ENCODE data around the gene PROB1. TPM values are rescaled to one million over a fixed set of nuclear protein-coding genes. Genes with fewer than 3 reads are reported as not detected.

Gene PROB1
- total RNA-seq, 1 donor from 2014 or later: 2.2 TPM

DNA sequence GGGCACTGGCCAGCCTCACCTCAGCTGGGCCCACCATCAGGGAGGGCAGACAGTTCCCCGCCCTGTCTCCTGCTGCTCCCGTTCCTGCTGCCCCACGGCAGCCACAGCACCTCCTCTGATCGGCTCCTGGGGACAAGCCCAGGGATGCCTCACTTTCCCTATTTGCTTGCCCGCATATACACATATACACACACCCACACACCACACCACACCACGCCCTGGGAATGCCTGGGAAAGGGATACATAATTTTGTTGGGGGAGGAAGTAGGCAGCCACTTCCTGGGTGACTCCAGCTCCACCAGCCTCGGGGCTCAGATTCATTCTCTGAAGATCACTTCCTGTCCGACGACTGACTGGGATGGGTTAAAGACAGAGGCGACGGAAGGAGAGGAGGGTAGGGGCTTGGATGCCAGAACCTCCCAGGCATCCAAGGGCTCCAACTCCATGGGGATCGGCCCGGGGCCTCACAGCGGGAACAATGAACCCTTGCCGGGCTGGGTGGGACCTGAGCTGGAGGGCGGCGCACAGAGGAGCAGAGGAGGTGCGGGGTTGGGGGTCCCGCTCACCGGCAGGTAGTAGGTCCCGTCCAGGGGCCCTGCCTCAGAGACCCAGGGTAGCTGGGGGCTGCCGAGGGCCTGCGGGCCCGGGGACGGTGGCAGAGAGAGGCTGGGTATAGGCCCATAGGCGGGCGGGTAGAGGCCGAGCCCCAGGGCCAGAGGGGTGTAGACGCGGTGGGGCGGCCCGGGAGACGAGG lies 3.2 kb downstream of the PROB1 start:
- H3K27ac Mint-ChIP-seq: peak overlapping the region; percentile 29
- no peaks in the 10 kb centered on the region for H3K9me3 Mint-ChIP-seq (ENCODE audit: low read depth)
- peaks cover 4% of the 10 kb centered on the region for H3K4me1 Mint-ChIP-seq (ENCODE audit: low read depth)
- TF ChIP-seq, protein P1, sequence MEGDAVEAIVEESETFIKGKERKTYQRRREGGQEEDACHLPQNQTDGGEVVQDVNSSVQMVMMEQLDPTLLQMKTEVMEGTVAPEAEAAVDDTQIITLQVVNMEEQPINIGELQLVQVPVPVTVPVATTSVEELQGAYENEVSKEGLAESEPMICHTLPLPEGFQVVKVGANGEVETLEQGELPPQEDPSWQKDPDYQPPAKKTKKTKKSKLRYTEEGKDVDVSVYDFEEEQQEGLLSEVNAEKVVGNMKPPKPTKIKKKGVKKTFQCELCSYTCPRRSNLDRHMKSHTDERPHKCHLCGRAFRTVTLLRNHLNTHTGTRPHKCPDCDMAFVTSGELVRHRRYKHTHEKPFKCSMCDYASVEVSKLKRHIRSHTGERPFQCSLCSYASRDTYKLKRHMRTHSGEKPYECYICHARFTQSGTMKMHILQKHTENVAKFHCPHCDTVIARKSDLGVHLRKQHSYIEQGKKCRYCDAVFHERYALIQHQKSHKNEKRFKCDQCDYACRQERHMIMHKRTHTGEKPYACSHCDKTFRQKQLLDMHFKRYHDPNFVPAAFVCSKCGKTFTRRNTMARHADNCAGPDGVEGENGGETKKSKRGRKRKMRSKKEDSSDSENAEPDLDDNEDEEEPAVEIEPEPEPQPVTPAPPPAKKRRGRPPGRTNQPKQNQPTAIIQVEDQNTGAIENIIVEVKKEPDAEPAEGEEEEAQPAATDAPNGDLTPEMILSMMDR (IDR thresholded peaks at IDR 0.05; ENCODE audit: unreplicated experiment): no peak
- H3K27me3 Mint-ChIP-seq: peaks cover 42% of the 10 kb centered on the region
- H3K4me3 Mint-ChIP-seq (ENCODE audit: low read depth): no peak overlapping the region
- H3K36me3 Mint-ChIP-seq (ENCODE audit: insufficient read depth): no peaks in the 10 kb centered on the region
- DNase-seq (ENCODE audit: low spot score, unreplicated experiment): no peak

DNA sequence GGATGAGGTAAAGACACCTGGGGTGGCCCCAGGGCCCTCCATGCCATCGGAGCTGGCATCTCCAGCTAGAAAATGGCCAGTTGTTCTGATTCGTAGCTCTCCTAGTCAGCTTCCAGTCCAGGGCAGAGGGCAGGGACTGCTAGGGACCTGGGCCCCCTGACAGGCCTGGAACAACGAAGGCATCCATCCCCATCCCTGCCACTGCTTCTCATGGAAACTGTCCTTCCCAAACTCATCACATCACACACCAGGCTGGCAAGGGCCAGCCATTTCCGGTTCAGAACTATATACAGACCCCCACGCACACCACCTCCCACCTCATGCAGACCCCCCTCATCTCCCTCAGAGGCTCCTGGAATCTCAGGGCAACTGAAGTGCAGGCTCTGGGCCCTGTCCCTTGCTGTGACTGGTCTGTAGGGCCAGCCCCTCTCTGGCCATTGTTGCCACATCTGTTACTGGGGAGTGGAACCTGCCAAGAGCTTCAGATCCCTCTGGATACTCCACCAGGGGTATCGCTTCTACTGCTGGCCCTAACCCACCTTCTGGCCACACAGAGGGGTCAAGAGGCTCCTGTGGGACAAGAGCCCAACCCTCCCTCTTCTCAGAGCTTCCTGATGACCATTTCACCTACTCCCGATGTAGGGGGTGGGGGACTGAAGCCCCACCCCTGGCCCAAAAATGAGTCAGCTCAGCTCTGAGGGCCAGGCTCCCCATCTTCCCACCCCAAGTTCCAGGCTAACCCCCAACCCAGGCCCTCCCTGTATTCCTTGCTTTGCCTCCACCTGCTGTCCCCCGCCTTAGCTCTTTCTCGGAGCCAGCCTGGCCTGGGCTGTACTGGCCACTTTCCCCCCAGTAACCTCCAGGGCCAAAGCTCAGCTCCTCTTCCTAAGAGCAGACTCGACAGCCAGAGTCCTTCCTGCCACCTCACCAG lies 4.0 kb downstream of the PROB1 start:
- no peaks in the 10 kb centered on the region for H3K9me3 Mint-ChIP-seq (ENCODE audit: low read depth)
- no peak for DNase-seq (ENCODE audit: low spot score, unreplicated experiment)
- H3K27ac Mint-ChIP-seq: no peak overlapping the region
- H3K27me3 Mint-ChIP-seq: peaks cover 40% of the 10 kb centered on the region
- H3K4me1 Mint-ChIP-seq (ENCODE audit: low read depth): peaks cover 4% of the 10 kb centered on the region
- TF ChIP-seq, protein P1 (IDR thresholded peaks at IDR 0.05; ENCODE audit: unreplicated experiment): no peak
- H3K4me3 Mint-ChIP-seq (ENCODE audit: low read depth): no peak overlapping the region
- no peaks in the 10 kb centered on the region for H3K36me3 Mint-ChIP-seq (ENCODE audit: insufficient read depth)

DNA sequence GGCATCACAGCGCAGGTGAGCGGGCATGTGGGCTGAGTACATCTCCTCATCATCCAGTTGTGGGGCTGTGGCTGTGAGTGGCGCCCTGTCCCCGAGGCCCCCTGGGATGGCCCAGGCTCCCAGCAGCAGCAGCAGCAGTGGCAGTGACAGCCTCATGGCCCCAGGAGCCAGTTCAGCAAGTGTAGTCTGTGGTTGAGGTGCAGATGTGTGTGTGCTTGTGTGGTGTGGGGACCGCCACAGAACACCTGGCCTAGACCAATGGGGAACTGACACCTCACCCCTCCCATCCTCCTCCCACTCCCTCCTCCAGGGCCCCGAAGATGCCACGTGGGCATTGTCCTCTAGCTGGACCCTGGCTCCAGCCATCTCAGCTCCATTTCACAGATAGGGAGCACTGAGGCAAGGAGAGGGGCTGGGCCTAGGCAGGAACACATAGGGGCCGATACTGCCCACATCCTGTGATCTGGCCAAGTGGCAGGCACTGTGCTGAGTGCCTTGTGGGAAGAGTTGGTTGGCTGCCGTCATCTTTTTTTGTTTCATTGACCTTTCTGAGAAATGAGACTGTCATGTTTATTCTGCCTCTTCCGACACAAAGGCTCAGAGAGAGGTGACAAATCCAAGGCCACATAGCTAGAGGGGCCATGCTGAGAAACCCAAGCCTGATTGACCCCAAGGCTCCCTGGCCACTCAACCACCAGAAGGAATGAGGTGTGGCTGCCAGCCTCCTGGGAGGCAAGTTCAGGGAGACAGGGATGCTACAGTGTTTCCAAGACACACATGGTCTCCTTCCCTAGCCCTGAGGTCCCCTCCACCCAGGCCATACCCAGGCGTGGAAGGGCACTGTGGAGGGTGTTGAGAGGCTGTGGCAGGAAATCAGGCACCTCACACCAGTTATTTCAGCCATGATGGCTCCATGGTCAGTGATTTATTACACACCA lies 4.9 kb downstream of the PROB1 start, which contains the start of gene MZB1:
Gene MZB1, minus strand, starts transcription at position 213 of the 938 bp plus-strand sequence. Its CDS starts 57 bp downstream, at position 156.
- Mint-ChIP-seq H3K36me3 (ENCODE audit: insufficient read depth) (no peaks in the 10 kb centered on the region), H3K9me3 (ENCODE audit: low read depth) (no peaks in the 10 kb centered on the region)

DNA sequence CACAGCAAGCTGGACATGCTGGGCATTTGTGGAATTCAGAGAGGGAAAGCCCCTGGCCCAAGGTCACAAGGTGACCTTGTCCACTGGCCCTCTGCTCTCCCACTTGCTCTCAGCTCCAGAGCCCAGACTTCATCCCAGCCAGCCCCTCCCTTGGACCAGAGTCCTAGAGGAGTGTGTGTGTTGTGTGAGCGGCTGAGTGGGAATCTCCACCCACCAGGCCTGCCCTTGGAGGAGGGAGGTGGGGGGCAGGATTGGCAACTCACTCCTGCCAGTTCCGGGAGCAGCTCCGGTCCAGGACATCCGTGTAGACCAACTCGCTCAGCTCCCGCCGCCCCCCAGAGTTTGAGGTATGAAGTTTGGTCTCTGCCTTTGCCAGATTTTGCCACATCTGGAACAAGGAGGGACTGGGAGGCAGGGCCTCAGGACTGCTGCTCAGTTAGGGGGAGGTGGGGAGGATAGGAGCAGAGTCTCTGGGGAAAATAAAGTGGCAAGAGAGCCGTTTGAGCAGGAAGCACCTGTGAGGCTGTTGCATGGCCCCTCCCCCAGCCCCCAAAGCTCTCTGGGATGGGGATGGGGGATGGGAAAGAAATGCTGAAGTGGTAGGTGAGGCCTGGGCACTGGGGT lies 6.6 kb downstream of the PROB1 start:
- Mint-ChIP-seq H3K27ac (no peak overlapping the region), H3K36me3 (ENCODE audit: insufficient read depth) (no peaks in the 10 kb centered on the region), H3K27me3 (peaks cover 28% of the 10 kb centered on the region), H3K9me3 (ENCODE audit: low read depth) (no peaks in the 10 kb centered on the region), H3K4me1 (ENCODE audit: low read depth) (peaks cover 11% of the 10 kb centered on the region), H3K4me3 (ENCODE audit: low read depth) (no peak overlapping the region)
- TF ChIP-seq, protein P1 (IDR thresholded peaks at IDR 0.05; ENCODE audit: unreplicated experiment): no peak
- no peak for DNase-seq (ENCODE audit: low spot score, unreplicated experiment)

More for the DNA sequence above, 4.9 kb downstream of the PROB1 start, which contains the start of gene MZB1:
- Mint-ChIP-seq H3K4me3 (ENCODE audit: low read depth) (no peak within 1 kb of the TSS), H3K27ac (no peak within 1 kb of the TSS), H3K27me3 (peaks cover 34% of the 10 kb centered on the region), H3K4me1 (ENCODE audit: low read depth) (peaks cover 4% of the 10 kb centered on the region)
- no peak for DNase-seq (ENCODE audit: low spot score, unreplicated experiment)
- TF ChIP-seq, protein P1 (IDR thresholded peaks at IDR 0.05; ENCODE audit: unreplicated experiment): no peak

Data from progenitor cell of endocrine pancreas (in vitro differentiated cells).